ENCODE measurements around the gene KDM4C. TPM values are rescaled to one million over a fixed set of nuclear protein-coding genes. Genes with fewer than 3 reads are reported as not detected.

The KDM4C gene
- total RNA-seq, 1 donor from 2014 or later: 63.5 TPM

- DNase-seq: no peak
- H3K27ac Mint-ChIP-seq (ENCODE audit: unreplicated experiment): no peak overlapping the region
- peaks cover 4% of the 10 kb centered on the region for H3K36me3 Mint-ChIP-seq (ENCODE audit: unreplicated experiment)
- no peak overlapping the region for H3K4me3 Mint-ChIP-seq (ENCODE audit: unreplicated experiment)
- H3K27me3 Mint-ChIP-seq (ENCODE audit: unreplicated experiment): peaks cover 6% of the 10 kb centered on the region
- H3K9me3 Mint-ChIP-seq (ENCODE audit: unreplicated experiment): peaks cover 1% of the 10 kb centered on the region
- TF ChIP-seq CTCF (IDR thresholded peaks at IDR 0.05; ENCODE audit: partially characterized antibody, unreplicated experiment): no peak
- H3K4me1 Mint-ChIP-seq (ENCODE audit: low read depth, unreplicated experiment): no peaks in the 10 kb centered on the region
These were observed 228.5 kb downstream of the KDM4C start for GRCh38 chr9:6986141-6986815.

GRCh38 chr9:6987381-6987780 is 229.6 kb downstream of the KDM4C start:
- H3K27ac Mint-ChIP-seq (ENCODE audit: unreplicated experiment): no peak overlapping the region
- peaks cover 4% of the 10 kb centered on the region for H3K36me3 Mint-ChIP-seq (ENCODE audit: unreplicated experiment)

GRCh38 chr9:6991418-6991817 is 233.6 kb downstream of the KDM4C start:
- no peak overlapping the region for H3K27ac Mint-ChIP-seq (ENCODE audit: unreplicated experiment)
- H3K27me3 Mint-ChIP-seq (ENCODE audit: unreplicated experiment): peaks cover 6% of the 10 kb centered on the region
- H3K4me1 Mint-ChIP-seq (ENCODE audit: low read depth, unreplicated experiment): no peaks in the 10 kb centered on the region
- no peak overlapping the region for H3K4me3 Mint-ChIP-seq (ENCODE audit: unreplicated experiment)
- no peak for TF ChIP-seq CTCF (IDR thresholded peaks at IDR 0.05; ENCODE audit: partially characterized antibody, unreplicated experiment)
- no peak for DNase-seq
- peaks cover 4% of the 10 kb centered on the region for H3K36me3 Mint-ChIP-seq (ENCODE audit: unreplicated experiment)
- H3K9me3 Mint-ChIP-seq (ENCODE audit: unreplicated experiment): no peaks in the 10 kb centered on the region

More at GRCh38 chr9:6987381-6987780, 229.6 kb downstream of the KDM4C start:
- TF ChIP-seq CTCF (IDR thresholded peaks at IDR 0.05; ENCODE audit: partially characterized antibody, unreplicated experiment): no peak
- no peaks in the 10 kb centered on the region for H3K4me1 Mint-ChIP-seq (ENCODE audit: low read depth, unreplicated experiment)
- peaks cover 1% of the 10 kb centered on the region for H3K9me3 Mint-ChIP-seq (ENCODE audit: unreplicated experiment)
- peaks cover 6% of the 10 kb centered on the region for H3K27me3 Mint-ChIP-seq (ENCODE audit: unreplicated experiment)
- DNase-seq: no peak
- no peak overlapping the region for H3K4me3 Mint-ChIP-seq (ENCODE audit: unreplicated experiment)

GRCh38 chr9:6996061-6996854 is 238.5 kb downstream of the KDM4C start:
- DNase-seq: no peak
- Mint-ChIP-seq H3K4me1 (ENCODE audit: low read depth, unreplicated experiment) (no peaks in the 10 kb centered on the region), H3K36me3 (ENCODE audit: unreplicated experiment) (peaks cover under 1% of the 10 kb centered on the region), H3K27me3 (ENCODE audit: unreplicated experiment) (no peaks in the 10 kb centered on the region), H3K27ac (ENCODE audit: unreplicated experiment) (no peak overlapping the region), H3K9me3 (ENCODE audit: unreplicated experiment) (no peaks in the 10 kb centered on the region), H3K4me3 (ENCODE audit: unreplicated experiment) (no peak overlapping the region)
- TF ChIP-seq CTCF (IDR thresholded peaks at IDR 0.05; ENCODE audit: partially characterized antibody, unreplicated experiment): no peak

GRCh38 chr9:6997330-6997729 is 239.6 kb downstream of the KDM4C start:
- no peak for TF ChIP-seq CTCF (IDR thresholded peaks at IDR 0.05; ENCODE audit: partially characterized antibody, unreplicated experiment)
- Mint-ChIP-seq H3K4me3 (ENCODE audit: unreplicated experiment) (no peak overlapping the region), H3K9me3 (ENCODE audit: unreplicated experiment) (no peaks in the 10 kb centered on the region), H3K27ac (ENCODE audit: unreplicated experiment) (no peak overlapping the region), H3K27me3 (ENCODE audit: unreplicated experiment) (no peaks in the 10 kb centered on the region), H3K4me1 (ENCODE audit: low read depth, unreplicated experiment) (no peaks in the 10 kb centered on the region), H3K36me3 (ENCODE audit: unreplicated experiment) (peaks cover 4% of the 10 kb centered on the region)
- DNase-seq: no peak
